NCI-H146 treated with DMSO at 0.1 percent for 48 hours (cell line): ENCODE results near the gene HIF1AN.
"Not testable (repeated sequence)": the region's sequence is repeated elsewhere in the genome, so short reads cannot be mapped to it uniquely, and the experiment has no call there.

Experiments
- DNase-seq: peaks from one replicate; lab custom pipeline; 2025; ENCODE audit not compliant: unreplicated experiment; lab: John Stamatoyannopoulos, UW

The HIF1AN gene

DNA sequence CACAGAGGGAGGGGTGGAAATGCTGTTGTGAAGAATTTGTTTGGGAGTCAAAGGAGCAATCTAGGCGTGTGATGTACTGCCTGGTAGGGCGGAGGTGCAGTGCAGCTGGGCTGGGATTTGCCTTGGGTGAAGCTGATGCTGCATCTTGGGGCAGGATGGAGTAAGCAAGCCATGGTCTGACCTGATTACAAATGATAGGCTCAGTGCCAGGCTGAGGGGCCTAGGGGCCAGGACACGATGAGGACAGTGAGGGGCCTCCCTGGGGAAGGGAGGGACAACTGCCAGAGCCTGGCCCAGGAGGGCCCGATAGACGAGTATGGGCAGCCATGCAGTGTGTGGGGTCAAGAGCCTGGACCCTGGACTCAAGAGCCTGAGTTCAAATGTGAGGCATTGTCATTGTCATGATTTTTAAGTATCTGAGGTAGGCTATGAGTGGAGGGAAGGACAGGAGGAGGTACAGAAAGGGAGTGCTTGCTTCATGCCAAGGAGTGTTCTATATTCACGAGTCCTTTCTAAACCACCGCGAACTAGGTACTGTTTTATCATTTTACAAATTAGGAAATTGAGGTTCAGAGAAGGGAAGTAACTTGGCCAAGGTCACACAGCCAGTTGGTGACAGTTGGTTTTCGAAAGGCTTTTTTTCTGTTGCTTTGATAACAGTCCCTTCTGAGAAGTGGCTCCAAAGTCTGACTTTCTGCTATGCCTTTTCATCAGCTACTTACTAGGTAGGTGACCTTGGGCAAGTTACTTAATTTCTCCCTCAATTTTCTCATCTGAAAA is 29.7 kb downstream of the HIF1AN start:
- DNase-seq, result no peak

DNA sequence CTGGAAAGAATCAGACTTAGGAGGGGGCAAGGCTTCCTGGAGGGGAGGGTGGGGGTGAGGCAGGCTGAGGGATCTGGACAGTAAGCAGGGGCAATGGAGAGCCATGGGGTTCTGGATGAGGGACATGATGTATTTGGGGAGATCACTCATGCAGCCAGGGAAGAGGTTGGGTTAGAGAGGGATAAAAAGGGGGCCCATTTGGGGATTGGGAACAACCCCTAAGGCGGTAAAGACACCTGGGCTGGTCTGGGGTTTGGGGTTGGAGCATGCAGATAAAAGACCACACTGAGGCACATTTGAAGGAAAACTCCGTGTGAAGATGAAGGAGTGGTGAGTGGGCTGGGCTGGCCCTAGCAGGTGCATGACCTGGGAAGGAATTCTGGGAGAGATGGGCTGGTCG is 30.8 kb downstream of the HIF1AN start:
- DNase-seq, result no peak

- no peak for DNase-seq
Observed at GRCh38 chr10:100567249-100567648, 31.5 kb downstream of the HIF1AN start.

- DNase-seq, result no peak
Observed at GRCh38 chr10:100567826-100568225, 32.1 kb downstream of the HIF1AN start.

DNA sequence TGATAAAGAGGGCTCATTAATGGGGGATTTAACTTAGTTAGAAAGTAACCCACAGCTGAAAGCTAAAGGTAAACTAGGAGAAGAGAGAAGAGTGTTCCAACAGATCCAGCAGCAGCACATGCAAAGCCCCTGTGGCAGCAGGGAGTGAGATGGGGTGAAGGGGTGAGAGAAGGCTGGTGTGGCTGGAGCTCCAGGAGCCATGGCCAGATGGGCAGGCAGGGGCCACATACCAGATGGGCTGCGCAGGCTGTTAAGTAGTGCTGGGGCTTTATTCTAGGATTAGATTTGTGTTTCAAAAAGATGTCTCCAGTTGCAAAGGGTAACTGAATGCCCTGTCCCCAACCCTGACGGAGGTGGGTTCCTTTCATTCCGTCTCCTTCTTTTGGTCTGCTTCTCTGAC is 33.2 kb downstream of the HIF1AN start:
- DNase-seq, result no peak

DNA sequence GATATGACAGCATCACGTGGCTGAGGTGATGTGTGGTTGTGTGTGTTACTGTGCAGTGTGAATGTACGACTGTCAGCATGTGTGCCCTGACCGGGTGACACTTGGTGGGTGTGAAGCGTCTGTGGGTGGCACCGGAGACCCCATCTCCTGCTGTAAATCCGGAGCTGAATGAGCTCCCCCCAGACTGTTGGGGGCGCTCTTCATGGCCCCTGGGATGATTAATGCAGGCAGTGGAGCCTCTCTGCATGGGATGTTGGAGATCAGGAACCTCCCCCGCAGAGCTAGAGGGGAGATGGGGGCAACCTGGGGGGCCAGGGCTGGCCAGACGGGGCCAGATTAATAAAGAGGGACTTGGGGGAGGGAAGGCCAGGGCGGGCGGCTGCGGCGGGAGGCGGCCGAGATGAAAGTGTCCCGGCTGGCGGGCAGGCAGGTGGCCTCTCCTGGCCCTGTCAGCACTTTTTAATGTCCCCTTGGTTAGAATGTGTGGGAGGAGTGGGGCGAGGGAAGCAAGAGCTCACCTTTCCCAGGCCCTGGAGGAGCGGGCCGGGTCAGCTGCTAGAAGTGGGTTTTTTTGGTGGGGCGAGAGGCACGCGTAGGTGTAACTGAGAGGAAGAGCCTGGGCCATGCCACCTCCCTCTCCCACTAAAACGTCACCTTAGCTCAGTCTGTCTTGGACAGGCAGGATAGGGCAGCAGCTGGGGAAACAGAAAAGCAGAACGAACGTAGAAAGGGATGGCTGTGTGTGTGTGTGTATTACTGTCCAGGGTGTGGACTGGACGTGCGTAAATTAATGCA is 34.1 kb downstream of the HIF1AN start:
- no peak for DNase-seq

DNA sequence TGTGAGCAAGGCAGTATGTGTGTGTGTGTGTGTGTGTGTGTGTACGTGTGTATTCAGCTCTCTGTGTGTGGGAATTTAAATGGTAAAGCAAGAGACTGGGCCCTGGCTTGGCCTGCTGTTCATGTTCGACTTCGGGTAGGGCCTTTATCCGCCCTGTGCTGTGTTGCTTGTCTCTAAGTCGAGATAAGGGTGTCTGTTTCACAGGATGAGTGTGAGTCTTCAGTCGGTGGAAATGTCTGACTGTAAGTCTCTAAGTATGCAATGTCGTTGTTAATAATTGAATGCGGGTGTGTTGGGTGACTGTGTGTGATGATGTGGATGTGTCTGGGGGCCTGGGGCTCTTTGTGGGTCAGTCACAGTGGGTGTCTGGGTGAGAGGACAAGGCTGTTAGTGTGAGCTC is 34.8 kb downstream of the HIF1AN start:
- DNase-seq, result no peak

DNA sequence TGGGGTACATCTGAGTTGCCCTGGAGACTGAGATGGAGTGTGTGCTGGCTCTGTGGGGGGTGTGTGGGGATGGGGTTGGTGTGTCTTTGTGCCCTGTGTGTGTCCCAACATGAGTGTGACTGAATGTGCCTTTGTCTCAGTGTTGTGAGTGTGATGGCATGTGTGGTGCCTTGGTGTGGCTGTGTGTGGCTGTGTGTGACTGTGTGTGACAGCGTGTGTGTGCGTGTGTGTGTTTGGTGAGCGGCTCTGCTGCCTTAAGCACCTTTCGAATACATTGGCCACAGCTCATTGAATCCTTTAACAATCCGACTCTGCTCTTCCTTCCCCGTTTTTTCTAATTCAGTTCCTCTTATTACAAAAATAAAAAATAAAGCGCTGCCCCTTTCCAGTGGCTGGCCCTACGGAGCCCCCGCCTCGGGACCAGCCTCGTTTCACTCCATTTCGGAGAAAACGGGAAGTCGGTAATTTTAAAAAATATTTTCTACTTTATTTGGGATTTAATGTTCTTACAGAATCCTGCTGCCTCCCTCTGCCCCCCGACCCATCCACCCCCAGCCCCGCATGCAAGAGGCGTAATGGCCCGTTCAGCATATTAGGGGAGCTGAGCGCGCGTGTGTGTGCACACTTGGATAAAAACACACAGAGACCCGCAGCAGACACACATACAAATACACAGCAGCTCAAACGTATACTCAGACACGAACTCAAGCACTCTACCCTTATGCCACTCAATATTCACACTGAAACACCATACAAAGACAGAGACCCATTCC is 35.5 kb downstream of the HIF1AN start:
- no peak for DNase-seq

GRCh38 chr10:100575146-100575545 is 39.4 kb downstream of the HIF1AN start:
- DNase-seq, result not testable (repeated sequence)

GRCh38 chr10:100575585-100576281 is 40.0 kb downstream of the HIF1AN start:
- no peak for DNase-seq

GRCh38 chr10:100576282-100576635 is 40.5 kb downstream of the HIF1AN start:
- no peak for DNase-seq

- no peak for DNase-seq
Observed at GRCh38 chr10:100579261-100580090, 43.7 kb downstream of the HIF1AN start.

- DNase-seq, result no peak
Observed at GRCh38 chr10:100586959-100587358, 51.2 kb downstream of the HIF1AN start.

DNA sequence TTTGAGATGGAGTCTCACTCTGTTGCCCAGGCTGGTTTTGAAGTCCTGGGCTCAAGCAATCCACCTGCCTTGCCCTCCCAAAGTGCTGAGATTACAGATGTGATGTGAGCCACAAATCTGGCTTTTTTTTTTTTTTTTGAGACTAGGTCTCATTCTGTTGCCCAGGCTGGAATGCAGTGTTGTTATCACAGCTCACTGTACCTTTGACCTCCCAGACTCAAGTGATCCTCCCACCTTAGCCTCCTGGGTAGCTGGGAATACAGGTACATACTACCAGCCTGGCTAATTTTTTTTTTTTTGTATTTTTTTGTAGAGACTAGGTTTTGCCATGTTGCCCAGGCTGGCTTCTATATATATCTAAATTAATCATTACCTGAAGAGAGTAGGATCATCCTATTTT is 62.4 kb downstream of the HIF1AN start:
- DNase-seq, result no peak

DNA sequence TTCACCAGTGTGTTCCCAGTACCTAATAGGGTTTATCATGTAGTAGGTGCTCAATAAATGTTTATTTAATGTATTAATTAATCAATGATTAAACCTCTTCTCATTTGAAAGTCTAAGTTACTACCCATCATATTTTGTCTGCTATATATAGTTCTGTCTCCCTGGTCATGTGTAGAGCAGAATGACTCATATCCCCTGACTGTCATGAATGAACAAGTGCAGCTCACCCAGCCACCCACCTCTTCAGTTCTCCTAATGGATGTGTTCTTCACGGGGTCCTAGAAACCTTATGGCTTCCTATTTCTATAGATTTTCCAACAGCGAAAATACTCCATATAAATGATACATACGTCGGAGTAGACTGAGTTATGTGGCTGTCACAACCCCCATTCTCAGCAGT is 64.5 kb downstream of the HIF1AN start:
- no peak for DNase-seq

DNA sequence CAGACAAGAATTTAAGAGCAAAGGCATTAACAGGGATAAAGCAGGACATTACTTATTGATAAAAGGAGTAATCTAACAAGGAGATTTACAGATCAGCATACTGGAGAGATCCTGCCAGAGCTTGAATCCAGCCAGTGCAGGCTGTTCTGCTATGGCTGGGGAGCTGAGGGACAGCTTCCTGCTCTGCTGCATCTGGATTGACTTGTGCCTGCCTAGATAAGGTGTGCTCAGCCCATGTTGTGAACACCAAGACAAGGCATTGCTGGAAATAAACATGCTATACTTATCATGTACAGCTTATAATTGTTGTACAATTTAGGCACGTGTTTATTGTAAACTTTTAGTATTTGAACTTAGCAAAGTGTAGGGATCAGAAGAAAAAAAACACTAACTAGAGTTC is 71.7 kb downstream of the HIF1AN start:
- no peak for DNase-seq
